T-helper 1 cell treated with Interleukin-12 subunit alpha and Interleukin-12 subunit beta and Interleukin-4 antibody, amounts not matched to agents 30 ng/mL and 1 ng/mL, for 36 hours (primary cell): Measurements from ENCODE around the gene PMEPA1. TPM values are rescaled to one million over a fixed set of nuclear protein-coding genes. Genes with fewer than 3 reads are reported as not detected.

Experiments
- intact Hi-C: fragments of 100-400 bp; cut with micrococcal nuclease; formaldehyde crosslinking; loops from one replicate; pipeline ENCODE4 v1.15.1; 2024
- total RNA-seq: library from RNA; stranded (reverse); gene quantifications from 2 replicates; pipeline ENCODE4 v1.2.3, GENCODE V29; 2022

Gene PMEPA1
- total RNA-seq, 1 donor from 2014 or later = 0.47 TPM

DNA sequence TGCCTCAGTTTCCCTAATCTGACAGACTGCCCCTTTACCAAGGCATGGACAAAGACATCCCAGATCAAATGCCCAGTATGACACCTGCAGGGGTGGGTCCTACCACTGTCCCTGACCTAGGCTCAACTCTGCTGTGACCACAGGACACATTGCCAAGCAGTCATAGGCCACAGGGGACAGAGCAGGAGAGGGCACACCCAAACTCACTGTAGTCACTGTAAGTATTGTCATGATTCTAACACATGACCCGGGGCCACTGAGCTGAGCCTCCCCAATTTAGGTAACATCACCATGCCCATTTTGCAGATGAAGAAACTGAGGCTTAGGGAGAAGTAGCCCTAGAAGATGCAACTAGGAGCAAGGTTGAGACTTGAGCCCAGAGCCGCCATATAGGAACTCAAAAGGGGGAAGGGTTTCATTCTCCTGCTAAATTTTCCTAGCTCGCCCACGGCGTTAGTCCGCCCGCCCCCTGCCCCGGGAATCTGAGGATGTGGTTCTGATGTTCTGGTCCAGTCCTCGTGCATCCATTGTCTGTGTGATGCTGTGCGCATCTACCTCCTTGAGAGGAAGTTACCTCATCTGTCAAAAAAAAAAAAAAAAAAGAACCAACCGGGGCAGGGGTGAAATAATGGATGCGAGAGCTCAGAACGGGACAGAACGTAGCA is 44.8 kb downstream of the PMEPA1 start:
- intact Hi-C loops = no loop called here

DNA sequence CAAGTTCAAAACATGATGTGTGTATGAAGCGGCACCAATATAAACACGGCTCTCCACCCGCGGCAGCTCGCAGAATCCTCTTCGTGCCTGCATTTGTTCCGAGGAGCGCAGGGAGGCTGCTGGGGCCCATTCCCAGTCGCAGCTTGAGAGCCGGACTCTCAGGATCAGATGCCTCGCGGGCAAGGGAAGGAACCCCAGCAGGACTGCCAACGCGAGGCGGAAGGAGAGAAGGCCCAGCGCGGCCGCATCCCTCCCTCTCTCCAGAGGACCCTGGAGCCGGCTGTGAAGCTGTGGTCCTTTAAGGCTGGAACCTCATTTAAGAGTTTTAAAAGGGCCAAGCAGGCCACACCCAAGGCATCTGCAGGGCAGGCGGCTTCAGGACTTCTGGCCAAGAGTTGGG is 45.3 kb downstream of the PMEPA1 start:
- intact Hi-C loops = no loop called here

DNA sequence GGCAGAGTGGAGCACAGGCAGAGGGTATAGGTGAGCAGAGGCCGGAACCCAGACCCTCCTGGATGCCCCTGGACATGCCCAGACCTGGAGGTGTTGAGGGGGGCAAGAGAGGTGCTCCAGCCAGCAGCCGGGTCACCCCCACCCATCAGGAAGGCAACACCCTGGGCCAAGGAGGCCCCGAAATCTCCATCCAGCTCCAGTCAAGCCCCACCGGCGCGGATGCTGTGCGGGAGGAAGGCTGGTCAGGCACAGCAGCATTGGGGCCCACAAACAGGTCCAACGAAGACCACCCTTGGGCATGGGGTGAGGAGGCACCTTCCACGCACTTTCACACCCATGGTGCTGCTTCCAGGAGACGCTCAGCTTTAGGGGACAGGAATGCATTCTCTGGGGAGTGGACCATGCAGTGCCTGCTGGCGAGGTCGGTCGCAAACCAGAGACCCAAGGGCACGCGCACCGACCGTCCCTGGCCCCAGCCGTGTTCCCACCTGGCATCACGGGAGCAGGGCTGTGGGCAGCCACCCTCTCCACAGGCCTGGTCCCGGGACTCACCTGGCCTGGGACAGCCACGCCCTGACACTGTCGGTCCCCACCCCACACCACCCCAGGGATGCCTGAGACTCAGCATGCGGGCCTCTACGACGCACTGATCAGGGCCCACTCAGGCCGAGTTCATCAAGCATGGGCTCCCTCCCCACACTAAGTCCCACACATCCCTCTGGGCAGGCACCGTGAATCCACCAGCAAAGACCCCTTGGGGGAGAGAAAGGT is 45.9 kb downstream of the PMEPA1 start:
- intact Hi-C loops = no loop called here

DNA sequence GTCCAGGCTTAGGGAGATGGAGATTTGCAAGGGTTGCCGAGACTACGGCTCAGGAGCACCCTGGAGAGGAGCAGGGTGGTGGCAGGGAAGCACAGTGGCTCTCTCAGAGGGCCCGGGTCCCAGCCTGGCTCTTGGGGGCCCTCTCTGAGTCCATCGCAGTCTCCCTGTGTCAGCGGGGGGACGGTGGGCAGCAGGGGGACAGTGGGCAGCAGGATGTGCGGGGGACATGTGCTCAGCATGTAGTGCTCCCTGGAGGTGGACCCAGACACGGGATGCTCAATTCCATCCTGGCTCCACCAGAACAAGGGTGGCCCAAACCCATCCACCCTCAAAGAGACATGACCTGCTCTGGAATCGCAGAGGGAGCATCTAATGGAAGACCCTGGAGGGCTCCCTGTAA is 46.6 kb downstream of the PMEPA1 start:
- intact Hi-C loops = no loop called here

DNA sequence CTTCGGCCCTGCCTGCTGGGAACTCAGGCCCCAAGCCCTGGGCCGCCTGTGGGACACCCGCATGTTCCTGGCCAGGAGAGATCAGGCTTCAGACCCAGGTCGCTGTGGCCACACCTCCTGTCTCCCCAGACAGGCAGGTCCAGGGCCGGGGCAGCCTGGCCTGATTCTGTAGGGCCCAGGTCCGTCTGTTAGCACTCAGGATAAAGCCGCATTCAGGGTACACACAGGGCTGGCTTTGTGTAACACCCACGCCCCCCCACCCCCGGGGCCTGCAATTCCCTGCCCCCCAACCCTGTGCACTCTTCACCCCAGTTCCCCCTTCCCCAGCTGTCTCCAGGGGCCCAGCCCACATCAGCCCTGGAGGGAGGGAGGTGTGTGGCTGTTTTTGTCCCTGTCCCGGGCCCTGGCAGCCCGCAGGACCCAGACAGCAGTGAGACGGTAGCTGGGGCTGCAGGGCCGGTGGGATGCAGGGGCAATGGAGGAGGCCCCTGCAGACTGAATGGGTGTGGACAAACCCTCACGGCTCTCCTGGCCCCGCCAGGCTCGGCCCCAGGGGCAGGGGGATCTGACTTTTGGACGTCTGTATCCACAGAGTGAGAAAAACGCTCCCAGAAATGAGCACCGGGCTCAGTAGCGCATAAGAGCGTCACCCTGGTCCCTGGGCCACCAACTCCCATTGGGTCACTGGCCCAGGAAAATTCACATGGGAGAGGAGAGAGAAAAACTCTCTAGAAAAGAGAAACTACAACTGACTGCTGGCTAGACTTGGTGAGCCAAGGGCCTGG is 47.2 kb downstream of the PMEPA1 start:
- intact Hi-C loops = no loop called here

DNA sequence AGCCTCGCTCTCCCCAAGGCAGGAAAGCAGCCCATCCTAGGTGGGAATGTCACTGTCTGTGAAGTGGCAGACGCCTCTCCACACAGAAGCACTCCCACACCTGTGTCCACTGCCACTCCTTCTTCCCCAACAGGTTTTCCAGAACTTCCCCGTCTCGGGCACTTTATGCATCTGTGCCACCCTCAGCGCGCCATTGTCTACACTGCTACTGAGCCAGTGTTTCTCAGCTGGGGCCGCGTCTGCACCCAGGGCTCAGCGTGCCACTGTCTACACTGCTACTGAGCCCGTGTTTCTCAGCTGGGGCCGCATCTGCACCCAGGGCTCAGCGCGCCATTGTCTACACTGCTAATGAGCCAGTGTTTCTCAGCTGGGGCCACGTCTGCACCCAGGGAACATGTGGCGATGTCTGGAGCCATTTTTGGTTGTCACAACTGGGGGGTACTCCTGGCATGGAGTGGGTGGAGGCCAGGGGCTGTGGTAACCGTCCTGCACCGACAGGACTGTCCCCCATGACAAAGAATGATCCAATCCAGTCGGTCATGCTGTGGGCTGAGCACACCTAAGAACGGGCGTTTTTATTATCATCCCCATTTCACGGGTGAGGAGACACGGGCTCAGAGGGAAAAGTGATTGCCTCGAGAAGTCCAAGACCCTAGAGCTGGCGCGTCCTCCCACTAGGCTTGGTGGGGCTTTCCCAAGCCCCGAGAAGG is 47.9 kb downstream of the PMEPA1 start:
- intact Hi-C loops = no loop called here

DNA sequence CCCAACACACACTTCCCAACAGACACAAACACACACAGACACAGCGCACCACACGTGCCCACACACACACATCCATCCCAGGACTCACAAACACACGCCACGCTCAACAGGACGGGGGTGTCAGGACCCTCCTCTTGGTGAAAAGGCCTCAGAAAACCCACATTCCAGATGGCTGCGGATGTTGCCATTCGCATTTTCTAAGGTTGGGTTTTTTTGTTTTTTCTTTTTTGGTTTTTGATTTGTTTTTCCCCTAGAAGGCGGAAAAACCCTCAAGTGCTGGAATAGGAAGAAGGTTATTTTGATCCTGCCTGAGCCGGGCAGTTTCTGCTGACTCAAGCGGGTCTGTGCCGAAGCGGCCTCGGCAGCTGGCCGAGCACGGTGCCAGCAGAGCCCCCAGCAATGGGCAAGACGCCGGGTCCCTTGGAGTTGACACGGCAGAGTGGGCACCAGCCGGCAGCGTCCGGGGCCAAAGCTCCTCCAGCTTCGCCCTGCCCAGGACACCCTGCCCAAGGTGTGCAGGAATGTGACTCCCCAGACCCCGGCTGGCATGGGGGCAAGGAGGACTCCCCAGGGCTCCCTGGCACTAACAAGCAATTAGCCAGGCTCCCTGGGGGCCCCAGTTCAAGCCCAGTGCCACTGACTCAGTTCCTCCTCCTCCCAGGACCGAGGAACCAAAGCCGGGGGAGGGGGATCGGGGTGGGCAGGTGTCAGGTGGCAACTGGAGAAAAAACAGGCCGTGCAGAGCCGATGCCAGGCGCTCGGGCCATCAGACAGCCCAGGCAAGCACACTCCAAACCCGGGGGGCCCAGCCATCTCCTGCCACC is 48.7 kb downstream of the PMEPA1 start:
- intact Hi-C loops = no loop called here

DNA sequence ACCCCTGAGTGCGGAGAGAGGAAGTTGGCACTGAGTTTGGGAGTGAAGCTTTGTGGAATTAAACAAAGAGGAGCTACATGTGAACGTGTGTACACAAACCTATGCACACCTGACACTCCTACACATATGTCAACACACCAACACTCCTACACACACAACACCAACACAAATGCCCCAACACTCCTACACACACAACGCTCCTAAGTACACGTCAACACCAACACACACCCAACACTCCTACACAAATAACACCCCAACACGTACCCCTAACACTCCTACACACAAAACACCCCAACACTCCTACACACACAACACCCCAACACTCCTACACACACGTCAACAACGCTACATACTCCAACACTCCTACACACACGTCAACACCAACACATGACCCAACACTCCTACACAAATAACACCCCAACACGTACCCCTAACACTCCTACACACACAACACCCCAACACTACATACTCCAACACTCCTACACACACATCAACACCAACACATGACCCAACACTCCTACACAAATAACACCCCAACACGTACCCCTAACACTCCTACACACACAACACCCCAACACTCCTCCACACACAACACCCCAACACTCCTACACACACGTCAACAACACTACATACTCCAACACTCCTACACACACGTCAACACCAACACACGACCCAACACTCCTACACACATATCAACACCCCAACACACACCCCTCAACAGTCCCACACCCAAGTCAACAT is 49.5 kb downstream of the PMEPA1 start:
- intact Hi-C loops = no loop called here

DNA sequence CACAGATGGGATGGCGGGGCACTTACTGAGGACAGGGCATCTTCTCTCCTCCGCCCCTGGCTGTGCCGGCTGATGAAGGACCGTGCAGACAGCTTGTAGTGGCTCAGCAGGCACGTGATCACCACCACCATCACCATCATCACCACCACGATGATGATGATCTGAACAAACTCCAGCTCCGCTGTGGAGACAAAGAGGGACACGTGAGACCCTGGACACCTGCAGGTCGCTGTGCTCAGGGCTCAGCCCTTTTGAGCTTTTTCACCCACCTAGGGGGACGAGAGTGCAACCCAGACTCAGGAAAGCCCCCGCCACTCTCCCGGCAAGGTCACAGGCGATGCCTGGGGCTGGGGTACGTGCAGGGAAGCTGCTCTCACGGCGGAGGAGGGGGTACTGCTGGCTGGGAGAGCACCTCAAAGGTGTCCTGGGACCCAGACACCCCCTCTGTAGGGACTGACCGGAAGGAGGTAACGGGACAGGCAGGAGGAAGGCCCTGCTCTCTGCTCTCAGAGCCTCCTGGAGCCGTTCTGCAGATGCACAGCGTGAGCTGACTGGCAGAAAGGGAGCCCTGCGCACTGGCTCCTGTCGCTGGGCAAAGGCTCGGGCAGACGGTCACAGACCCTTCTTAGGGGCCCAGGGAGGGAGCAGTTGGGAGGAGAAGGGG is 50.2 kb downstream of the PMEPA1 start:
- intact Hi-C loops = no loop called here

DNA sequence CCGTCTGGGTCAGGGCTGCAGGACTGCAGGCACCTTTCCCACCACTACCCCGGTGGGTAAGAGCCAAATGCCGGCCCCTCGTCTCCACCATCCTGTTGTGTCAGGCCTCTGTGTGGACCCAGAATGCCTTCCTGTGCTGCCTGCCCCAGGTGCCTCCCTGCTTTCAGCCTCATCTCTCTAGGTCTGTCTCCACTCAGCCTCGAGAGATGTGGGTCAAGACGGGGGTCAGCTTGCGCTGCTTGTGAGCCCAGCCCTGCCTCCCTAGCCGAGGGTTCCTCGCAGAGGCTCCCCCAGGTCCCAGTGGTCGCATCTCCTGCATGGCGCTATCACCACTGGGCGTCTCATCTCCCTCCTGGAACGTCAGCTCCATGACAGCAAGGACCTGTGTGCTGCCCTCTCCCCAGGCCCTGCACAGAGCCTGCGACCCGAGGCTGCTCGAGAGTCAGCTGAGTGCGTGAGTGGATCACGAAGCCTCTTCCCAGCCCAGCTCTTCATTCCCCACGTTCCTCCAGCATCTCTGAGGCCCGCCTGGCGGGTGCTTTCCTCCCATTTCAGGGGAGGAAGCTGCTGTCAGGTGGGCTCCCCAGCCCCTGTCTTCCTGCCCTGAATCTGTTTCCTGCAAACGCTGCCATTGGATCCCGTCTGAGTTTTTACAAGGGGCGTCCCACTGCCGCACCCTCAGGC is 50.8 kb downstream of the PMEPA1 start:
- intact Hi-C loops = no loop called here

DNA sequence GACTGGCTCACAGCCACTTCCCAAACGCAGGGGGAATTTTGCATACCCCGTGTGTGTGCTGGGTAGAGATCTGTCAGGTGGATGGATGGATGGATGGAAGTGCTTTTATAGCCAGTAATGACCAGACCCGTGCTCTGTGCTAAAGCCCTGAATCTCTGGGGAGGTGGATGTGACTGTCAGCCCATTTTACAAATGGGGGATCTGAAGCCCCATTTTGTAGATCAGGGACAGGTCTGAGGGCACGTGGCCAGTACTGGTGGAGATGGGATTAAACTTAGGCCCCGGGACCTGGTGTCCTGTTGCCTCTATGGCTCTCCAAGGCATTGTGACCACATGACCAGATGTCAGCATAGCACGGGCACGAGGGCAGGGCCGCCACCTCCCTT is 51.4 kb downstream of the PMEPA1 start:
- intact Hi-C loops = no loop called here

DNA sequence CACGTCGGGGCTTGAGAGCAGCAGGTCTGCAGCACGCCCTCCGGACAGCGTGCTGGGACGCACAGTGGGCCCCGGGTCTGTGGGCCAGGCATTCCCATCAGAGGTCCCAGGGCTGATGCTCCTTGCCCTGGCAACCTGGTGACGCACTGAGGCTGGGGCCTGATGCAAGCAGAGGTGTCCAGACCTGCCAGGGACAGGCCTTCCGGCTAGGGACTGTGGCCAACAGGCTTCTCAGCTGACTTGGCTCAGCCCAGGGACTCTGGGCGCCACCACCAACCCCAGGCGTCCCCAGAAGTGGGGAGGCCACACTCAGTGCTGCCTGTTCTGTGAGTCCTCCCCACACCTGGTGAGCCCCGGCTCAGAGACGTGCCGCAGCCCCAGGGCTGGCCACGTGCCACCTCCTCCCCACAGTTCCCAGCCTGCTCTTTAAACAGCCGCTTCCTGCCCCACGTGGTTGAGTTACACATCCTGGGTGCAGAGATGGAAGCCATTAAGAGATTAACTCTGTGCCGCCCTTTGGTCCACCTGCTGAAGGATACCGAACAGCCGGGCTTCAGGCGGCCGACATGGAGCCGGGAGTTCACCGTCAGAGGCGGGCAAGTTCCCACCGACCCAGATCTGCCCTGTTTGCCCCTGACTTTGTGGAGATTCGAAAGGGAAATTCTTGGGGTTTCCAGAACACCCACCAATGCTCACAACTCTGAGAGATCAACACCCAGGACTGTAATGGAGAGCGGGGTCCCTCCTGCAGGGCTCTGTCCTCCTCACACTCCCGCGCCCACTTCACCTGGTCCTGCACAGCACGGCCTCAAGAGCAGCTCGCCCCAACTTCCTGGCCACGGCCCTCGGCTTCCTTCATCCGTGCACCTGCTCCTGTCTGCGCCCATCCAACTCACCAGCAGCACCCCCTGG is 52.0 kb downstream of the PMEPA1 start:
- intact Hi-C loops = no loop called here

DNA sequence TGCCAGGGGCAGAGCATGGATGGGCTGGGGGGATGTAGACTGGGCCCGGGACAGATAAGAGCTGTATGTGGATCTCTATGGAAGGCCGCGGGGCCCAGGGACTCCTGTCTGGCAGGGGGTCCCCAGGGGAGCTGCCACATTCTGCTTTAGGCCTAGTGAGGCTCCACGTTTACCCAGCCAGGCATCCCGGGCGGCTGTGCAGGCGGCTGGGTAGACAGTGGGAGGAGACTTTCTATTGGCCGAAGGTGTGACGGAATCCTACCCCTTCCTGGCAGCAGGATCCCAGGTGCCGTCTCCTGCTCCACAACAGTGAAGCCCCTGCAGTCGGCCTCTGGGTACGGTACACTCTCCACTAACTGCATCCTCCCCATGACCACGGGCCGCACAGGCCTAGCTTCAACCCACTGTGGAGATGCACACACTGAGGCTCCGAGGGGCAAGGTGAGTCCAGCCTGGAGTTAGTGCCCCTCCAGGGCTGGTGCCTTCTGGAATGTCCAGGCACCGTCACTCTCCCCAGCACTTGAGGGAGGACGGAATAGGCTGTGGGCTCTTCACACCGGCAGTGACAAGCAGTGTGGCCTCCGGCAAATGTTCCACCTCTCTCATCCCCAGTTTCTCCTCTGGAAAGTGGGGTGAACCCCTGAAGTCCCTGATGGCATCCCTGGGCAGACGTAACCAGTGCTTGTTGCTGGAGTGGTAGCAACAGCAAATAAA is 52.8 kb downstream of the PMEPA1 start:
- intact Hi-C loops = no loop called here

DNA sequence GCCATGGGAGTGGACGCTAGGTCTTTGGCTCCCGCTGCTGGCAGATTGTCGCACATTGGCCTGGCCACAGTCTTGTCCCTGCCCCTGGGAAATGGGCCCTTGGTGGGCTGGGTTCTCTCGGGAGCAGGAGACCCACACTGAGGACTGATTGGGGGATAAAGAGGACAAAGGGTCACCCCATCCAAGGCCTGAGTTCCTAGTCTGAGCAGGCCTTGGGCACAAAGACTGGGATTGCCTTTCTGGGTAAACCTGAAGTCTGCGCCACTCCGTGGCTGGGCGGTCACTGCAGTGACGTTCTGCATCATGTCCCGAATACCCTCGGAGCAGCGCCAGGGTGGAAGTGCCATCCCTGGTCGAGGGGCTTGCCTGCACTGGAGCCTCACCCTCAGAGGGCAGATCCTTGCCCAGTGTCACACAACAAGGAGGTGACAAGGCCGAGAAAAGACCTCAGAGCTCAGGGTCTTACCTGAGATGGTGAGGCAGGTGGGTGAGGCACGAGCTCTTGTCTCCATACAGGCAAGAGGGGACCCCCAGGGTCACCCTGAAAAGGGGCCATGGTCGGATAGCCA is 53.5 kb downstream of the PMEPA1 start:
- intact Hi-C loops = no loop called here

DNA sequence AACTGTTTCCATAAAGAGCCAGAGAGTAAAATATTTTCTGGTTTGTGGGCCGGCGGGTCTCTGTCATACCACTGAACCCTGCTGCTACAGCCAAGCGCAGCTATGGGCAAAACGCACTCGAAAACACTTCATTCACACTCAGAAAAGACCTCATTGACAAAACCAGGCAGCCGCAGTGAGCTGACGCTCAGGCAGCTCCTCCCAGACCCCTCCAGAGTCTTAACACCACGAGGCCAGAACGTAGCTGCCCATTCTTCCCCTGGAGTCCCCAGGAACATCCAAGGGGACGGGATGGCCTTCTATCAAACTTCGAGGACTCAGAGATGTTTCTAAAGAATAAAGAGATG is 54.0 kb downstream of the PMEPA1 start:
- intact Hi-C loops = loop anchor here (2.0 kb wide), 1 partner anchor 27 kb away; no protein-coding TSS in a partner anchor

DNA sequence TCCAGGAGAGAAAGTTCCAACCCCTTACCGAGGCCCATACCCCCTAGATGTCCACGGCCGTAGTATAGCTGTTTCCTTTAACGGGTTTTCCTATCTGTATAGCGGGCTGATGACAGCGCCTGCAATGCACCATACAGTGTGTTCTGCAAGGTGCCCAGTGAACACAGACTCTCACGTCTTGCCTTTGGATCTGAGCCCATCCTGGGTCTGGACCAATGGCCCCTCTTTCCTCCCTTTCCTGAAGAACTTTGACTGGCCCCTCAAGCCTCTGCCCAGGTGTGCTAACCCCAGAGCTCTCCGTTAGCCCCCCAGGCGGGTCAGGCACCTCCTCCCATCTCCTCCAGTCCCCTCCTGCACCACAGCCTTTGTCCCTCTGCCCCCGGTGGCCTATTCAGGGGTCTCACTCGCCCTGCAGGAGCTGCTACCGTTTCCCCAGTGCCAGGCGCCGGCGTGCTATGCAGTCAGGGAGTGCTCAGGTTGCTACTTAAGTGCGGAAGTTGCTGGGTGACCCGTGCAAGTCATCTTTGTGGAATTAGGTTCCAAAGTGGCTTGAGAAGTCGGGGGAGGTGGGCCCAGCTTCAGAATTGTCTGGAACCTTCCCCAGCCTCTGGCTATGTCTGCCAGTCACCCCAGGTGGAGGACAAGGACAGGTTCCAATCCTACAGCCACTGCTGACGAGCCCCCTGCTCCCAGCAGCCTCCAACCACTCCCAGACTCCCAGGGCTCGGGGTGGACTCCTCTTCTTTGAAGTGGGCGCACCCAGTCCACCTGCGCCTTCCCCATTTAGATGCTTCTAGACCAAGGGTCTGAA is 54.6 kb downstream of the PMEPA1 start:
- intact Hi-C loops = loop anchor here (1.0 to 2.0 kb wide), 5 partner anchors 26 to 524 kb away; no protein-coding TSS in a partner anchor
